Lung microvascular endothelial cell (primary cell): ENCODE results near the gene ZSWIM5. TPM values are rescaled to one million over a fixed set of nuclear protein-coding genes. Genes with fewer than 3 reads are reported as not detected.
"Not testable (repeated sequence)": the region's sequence is repeated elsewhere in the genome, so short reads cannot be mapped to it uniquely, and the experiment has no call there.

Experiments used
- DNase-seq, 2 donors: peaks; one replicate each; pipeline versions ENCODE4 v3.0.0 to v3.0.0-alpha.2; 2010; ENCODE audit warnings: low read depth in 2 of 2
- total RNA-seq: library from RNA; depleted of rRNA; stranded (reverse); fragments of >200 nt; gene quantifications from 2 replicates; pipeline ENCODE4 v1.2.1, GENCODE V29; 2014

Gene ZSWIM5
- total RNA-seq = 4.8 and 10.1 TPM in 2 replicates

GRCh38 chr1:45205910-45206721 lies at the start of gene ZSWIM5:
Gene ZSWIM5, minus strand, starts transcription at chr1:45206605. Its CDS starts 255 bp downstream, at chr1:45206350.
- peak; percentile 66 to 88 for DNase-seq

GRCh38 chr1:45254490-45254889 lies 48.1 kb upstream of the ZSWIM5 start:
- no peak for DNase-seq

DNA sequence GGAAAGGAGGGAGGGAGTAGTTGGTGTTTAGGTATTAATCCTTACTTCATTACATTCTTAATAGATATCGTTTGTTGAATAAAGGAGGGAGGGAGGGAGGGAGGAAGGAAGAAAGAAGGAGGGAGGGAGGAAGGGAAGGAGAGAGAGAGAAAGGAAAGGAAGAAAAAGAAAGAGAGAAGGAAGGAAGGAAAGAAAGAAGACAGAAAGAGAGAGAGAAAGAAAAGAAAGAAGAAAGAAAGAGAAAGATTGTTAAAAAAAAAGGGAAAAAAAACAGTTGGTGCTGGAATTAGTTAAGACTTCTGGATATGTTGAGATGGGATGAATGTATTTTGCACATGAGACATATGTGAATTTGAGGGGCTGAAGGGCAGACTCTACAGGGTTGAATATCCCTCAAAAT lies 44.1 kb upstream of the ZSWIM5 start:
- DNase-seq = no peak

GRCh38 chr1:45248004-45248403 lies 41.6 kb upstream of the ZSWIM5 start:
- DNase-seq = not testable (repeated sequence)

GRCh38 chr1:45246760-45247159 lies 40.4 kb upstream of the ZSWIM5 start:
- peak; percentile 90 to 96 for DNase-seq

- not testable (repeated sequence) for DNase-seq
Observed at GRCh38 chr1:45246359-45246758, 40.0 kb upstream of the ZSWIM5 start.

DNA sequence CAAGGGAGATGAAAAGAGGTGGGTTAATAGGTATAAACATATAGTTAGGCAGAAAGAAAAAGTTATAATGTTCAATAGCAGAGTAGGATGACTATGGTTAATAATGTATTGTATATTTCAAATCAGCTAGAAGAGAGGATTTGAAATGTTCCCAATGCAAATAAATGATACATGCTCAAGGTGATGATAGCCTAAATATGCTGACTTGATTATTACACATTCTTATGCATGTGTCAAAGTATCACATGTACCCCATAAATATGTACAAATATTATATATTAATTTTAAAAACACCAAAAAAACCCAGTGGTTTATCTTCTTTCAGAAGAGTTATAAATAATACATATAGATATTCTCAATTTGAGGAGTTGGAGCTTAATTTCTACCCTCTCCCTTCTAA lies 38.3 kb upstream of the ZSWIM5 start:
- no peak for DNase-seq

DNA sequence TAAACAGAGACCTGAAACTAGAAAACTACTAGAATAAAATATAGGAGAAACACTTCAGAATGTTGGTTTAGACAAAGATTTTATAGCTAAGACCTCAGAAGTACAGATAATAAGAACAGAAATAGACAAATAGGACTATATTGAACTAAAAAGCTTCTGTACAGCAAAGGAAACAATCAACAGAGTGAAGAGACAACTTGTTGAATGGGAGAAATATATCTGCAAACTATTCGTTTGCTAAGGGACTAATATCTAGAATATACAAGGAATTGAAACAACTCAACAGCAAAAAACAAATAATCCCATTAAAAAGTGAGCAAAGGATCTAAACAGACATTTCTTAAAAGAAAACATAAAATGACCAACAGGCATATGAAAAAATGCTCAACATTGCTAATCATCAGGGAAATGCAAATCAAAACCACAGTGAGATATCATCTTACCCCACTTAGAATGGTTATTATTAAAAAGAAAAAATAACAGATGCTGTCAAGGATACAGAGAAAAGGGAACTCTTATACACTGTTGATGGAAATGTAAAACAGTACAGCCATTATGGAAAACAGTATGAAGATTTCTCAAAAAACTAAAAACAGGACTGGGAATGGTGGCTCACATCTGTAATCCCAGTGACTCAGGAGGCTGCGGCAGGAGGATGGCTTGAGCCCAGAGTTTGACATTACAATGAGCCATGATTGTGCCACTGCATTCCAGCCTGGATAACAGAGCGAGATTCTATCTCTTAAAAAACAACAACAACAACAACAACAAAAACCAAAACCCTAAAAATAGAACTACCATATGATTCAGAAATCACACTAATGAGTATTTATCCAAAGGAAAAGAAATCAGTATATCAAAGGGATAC lies 37.3 kb upstream of the ZSWIM5 start:
- no peak for DNase-seq

DNA sequence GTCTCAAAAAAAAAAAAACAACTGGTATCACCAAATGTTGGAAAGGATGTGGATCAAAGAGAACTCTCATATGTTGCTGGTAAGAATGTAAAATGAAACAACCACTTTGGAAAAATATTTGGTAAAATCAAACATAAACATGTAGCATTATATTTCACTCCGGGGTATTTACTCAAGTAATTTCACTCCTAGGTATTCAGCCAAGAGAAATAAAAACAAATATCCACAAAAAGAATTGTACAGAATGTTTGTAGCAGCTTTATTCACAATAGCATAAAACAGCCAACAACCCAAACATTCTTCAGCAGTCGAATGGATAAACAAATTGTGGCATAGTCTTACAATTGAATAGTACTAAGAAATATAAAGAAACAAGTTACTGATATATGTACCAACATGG lies 32.4 kb upstream of the ZSWIM5 start:
- no peak for DNase-seq

DNA sequence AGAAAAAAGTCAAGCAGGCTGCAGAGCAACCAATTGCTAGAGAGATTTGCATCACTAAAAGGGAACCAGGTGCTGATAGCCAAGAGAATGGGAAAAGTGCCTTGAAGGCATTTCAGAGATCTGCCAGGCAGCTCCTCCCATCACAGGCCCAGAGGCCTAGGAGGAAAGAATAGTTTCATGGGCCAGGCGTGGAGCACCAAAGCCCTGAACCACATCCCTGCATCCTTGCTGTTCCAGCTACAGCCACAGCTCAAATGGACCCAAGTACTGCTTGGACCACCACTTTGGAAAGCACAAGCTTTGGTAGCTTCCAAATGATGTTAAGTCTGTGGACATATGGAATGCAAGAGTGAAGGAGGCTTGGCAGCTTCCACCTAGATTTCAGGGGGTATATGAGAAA lies 29.7 kb upstream of the ZSWIM5 start:
- DNase-seq = no peak

DNA sequence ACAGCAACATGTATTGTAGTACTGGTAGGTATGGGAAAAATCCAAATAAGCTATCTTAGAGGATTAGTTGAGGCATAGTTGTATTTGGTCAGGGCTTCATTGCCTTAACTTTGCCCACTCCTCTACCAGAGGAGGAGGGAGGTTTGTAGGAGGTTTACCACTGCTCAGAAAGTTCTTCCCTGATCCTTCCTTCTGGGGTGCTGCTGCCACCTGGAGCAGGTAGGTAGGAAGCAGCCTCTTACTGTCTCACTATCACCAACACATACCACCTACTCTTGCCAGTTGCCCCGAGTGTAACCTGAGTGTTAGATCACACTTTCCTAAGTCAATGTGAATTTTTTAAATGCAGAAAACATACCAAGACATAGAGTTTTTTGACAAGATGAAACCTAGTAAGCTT lies 24.1 kb upstream of the ZSWIM5 start:
- DNase-seq = no peak

GRCh38 chr1:45225598-45225997 lies 19.2 kb upstream of the ZSWIM5 start:
- no peak for DNase-seq

GRCh38 chr1:45223710-45224109 lies 17.3 kb upstream of the ZSWIM5 start:
- not testable (repeated sequence) for DNase-seq

DNA sequence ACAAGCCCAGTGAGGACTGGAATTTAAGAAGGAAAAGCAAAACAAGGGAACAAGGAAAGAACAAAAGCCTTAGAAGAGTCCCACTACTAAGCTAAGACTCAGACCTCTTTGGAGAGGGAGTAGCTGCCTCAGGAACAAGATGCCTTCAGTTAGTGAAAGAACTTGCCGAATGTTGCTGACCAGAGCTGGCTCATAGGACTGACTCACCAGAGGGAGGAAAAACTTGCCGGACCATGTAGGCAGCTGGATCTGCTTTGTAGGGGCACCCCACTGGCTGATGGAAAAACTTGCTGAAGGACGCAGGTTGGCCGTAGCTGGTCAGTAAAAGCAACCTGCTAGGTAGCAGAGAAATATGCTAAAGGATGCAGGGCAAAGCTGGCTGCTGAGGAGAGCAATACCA lies 15.3 kb upstream of the ZSWIM5 start:
- no peak for DNase-seq

GRCh38 chr1:45216861-45217260 lies 10.5 kb upstream of the ZSWIM5 start:
- no peak for DNase-seq

GRCh38 chr1:45216200-45216541 lies 9.8 kb upstream of the ZSWIM5 start:
- DNase-seq = no peak

- no peak for DNase-seq
Observed at GRCh38 chr1:45215485-45216199, 9.2 kb upstream of the ZSWIM5 start.

DNA sequence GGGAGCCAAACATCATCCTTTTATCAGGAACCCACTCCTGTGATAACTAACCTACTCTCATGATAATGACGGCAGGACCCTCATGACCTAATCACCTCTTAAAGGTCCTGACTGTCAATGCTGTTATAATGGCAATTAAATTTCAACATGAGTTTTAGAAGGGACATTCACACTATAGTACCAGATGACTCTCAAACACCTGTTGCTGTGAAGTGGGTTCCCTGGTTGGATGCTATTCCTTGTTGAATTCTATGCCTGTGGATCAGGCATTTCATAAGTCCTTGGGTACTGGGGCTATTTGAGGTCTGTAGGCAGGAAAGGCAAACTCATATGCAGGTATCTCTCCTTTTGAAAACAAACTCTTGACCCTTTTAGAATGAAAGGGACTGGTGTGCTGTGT lies 7.5 kb upstream of the ZSWIM5 start:
- no peak for DNase-seq

DNA sequence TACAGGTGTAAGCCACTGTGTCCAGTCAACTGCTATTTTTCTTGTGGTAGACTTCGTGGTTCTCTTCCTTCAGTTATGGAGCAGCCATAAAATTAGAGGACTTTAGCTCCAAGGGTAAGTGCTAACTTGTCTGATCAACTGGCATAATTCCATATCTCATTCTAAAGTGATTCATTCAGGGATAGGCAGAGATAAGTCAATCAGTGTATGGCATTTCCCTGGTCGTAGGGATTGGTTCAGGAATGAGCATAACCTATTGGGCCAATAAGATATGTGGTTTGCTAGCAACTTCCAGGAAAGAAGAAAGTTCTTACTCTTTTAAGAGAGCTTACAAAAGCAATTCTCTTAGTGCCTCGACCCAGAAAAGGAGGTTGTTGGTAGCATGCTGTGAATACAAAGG lies 4.7 kb upstream of the ZSWIM5 start:
- DNase-seq = no peak

DNA sequence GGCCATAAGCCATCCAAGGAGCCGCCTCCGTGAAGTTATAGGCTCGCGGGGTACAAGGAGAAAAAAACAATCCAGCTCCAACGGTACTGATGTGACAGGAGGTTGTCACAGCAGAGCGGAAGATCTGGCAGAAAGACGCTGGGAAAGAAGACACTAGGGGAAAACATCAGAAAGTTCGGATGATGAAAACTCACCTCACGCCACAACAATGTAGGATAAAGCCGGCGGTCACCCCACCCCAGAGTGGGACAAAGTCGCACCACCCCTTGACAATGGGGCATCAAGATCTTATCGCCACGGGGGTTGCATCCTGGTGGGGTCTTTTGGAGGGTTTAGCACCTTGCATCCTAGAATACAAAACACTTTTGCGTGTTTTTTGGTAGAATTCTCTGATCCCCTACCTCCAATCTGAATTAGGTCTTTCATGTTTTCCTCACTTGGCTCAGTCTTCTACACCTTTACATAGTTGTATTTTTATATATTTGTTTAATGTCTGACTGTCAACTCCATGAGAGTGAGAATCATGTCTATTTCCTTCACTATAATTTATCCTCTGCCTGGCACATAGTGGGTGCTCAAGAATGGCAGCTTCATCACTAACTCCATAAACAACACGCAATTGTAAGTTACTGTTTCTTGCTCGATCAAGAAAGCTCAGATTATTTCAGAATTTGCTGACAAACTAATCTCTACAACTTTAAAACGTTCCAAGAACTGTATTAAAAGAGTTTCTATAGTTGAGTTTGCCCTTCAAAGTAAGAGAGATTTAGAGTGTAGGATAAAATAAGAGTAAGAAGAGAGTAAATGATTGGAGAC lies 611 bp upstream of the ZSWIM5 start:
- no peak for DNase-seq
